PFSK-1 (cell line): ENCODE data around the gene FBXO47.

ENCODE experiments used
- POLR2AphosphoS5 ChIP-seq: IDR thresholded peaks from 2 replicates; pipeline ENCODE4 v1.6.1; 2012; ENCODE audit warnings: low read depth, mild to moderate bottlenecking, control low read depth, low read length, moderate library complexity
- TAF1 ChIP-seq: IDR thresholded peaks from 2 replicates; pipeline ENCODE4 v1.6.1; 2012; ENCODE audit warnings: low read length, control low read depth, borderline replicate concordance; ENCODE audit not compliant: insufficient read depth

GRCh38 chr17:39001703-39002637, 34.8 kb upstream of the FBXO47 start:
- TF ChIP-seq TAF1 = no peak
- TF ChIP-seq POLR2AphosphoS5 = no peak
